ENCODE measurements around the gene HSD17B11.
"Not testable (repeated sequence)": the region's sequence is repeated elsewhere in the genome, so short reads cannot be mapped to it uniquely, and the experiment has no call there.

HSD17B11 gene

GRCh38 chr4:87403732-87404131 lies 12.7 kb upstream of the HSD17B11 start:
- DNase-seq: not testable (repeated sequence)

DNA sequence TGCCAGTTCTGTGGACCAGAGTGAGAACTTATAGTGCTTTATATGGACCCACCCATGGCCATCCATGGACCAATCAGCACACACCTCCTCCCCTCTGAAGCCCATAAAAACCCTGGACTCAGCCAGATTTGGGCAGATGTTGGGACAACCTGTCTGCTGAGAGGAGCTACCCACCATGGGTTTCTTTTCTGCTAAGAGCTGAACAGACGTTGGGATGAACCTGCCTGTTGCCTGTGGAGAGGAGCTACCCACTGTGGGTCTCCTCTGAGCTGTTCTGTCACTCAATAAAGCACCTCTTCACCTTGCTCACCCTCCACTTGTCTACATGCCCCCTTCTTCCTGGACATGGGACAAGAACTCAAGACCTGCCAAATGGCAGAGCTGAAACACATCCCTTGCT lies 9.0 kb upstream of the HSD17B11 start:
- DNase-seq: no peak

DNA sequence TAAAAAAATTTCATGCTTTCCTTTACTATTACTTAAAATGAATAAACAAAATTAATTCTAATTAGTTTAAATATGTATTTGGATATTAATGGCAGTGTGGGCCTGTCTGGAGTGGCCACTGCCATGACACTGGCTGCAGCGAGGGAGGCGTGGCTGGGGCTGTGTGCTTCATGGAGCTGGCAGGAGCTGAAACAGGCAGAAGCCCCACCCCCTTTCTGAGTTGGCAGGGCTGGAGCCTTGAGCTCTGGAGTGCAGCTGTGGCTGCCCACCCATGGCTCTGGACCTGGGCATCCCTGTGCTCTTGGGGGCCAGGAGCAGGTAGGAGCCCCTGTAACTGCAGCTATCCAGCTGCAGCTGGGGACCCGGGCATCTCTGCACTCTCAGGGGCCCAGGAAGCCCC lies 8.2 kb upstream of the HSD17B11 start:
- no peak for DNase-seq

DNA sequence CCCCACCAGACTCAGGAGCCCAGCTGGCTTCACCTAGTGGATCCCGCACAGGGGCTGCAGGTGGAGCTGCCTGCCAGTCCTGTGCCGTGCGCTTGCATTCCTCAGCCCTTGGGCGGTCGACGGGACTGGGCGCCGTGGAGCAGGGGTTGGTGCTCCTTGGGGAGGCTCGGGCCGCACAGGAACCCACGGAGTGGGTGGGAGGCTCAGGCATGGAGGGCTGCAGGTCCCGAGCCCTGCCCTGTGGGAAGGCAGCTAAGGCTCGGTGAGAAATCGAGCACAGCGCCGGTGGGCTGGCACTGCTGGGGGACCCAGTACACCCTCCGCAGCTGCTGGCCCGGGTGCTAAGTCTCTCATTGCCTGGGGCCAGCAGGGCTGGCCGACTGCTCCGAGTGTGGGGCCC lies 4.9 kb upstream of the HSD17B11 start:
- not testable (repeated sequence) for DNase-seq

GRCh38 chr4:87395073-87395472 lies 4.1 kb upstream of the HSD17B11 start:
- not testable (repeated sequence) for DNase-seq

DNA sequence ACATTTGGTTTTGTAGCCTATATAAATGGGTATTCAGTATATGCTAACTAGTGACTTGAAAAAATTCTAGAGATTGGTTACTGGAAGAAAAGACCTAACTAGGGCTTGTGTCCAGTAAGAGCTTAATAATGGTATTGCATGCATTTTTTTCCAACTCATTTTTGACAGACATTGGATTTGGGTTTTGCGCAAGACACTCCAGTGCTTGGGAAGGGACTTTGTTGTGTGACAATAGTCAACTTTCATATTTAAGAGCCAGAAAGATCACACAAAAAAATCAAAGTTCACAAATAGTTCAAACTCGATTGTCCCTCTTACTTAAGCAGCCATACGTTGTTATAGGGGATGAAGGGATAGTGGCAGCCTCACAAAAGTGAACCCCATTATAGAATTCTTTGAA lies 1.2 kb upstream of the HSD17B11 start:
- DNase-seq: no peak

- no peak for DNase-seq
Observed at GRCh38 chr4:87391576-87392054, 627 bp upstream of the HSD17B11 start.

- no peak for DNase-seq
Observed at GRCh38 chr4:87390551-87390890, 467 bp downstream of the HSD17B11 start.

DNA sequence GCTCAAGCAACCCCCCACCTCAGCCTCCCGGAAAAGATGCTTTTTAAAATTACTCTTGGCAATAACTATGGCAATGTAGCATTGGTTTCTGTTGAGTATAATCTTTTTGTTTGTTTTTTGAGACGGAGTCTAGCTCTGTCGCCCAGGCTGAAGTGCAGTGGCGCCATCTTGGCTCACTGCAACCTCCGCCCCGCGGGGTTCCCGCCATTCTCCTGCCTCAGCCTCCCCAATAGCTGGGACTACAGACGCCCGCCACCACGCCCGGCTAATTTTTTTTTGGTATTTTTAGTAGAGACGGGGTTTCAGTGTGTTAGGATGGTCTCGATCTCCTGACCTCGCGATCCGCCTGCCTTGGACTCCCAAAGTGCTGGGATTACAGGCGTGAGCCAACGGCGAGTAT lies 933 bp downstream of the HSD17B11 start:
- not testable (repeated sequence) for DNase-seq

DNA sequence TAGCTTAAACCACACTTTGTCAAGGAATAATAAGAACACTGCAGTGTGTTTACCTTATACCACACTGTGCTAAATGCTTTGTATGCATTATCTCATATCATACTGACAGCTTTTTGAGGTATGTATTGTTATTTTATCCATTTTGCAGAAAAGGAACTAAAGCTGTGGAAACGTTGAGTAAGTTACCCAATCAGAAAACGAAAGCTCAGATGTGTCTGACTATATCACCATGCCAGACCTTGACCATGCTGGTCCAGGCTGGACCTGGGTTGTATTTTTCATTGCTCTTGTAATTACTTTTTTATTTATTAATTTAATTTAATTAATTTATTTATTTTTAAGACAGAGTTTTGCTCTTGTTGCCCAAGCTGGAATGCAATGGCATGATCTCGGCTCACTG lies 2.1 kb downstream of the HSD17B11 start:
- no peak for DNase-seq

DNA sequence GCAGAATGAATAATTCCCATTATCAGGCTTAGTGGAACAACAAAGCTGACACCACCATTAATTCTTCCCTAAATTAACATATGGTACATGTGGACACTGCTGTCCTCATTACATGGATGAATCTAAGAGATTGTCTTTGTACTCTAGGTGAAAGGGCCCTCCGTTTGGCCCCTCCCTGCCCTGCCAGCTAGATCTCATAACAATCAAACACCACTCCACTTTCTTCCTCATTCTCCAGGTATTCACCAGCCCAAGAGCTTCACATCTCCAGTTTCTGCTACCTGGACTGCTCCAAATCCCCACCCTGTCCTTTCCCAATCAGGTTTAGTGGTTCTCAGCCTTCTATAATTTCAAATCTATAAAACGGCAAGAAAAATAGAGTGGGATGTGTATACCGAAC lies 3.8 kb downstream of the HSD17B11 start:
- no peak for DNase-seq

DNA sequence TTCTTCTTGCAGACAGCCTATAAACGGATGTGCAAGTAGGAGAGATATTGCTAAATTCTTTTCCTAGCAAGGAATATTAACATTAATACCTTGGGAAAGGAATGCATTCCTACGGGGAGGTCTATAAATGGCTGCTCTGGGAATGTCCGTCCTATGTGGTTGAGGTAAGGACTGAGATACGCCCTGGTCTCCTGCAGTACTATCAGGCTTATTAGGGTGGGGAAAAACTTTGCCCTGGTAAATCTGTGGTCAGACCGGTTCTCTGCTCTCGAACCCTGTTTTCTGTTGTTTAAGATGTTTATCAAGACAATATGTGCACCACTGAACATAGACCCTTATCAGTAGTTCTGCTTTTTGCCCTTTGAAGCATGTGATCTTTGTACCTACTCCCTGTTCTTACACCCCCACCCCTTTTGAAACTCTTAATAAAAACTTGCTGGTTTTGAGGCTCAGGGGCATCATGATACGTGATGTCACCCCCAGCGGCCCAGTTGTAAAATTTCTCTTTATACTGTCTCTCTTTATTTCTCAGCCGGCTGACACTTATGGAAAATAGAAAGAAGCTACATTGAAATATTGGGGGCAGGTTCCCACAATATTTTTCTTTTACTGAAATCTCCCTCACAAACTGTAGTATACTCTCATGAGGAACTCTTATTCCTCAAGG lies 6.4 kb downstream of the HSD17B11 start:
- DNase-seq: not testable (repeated sequence)

DNA sequence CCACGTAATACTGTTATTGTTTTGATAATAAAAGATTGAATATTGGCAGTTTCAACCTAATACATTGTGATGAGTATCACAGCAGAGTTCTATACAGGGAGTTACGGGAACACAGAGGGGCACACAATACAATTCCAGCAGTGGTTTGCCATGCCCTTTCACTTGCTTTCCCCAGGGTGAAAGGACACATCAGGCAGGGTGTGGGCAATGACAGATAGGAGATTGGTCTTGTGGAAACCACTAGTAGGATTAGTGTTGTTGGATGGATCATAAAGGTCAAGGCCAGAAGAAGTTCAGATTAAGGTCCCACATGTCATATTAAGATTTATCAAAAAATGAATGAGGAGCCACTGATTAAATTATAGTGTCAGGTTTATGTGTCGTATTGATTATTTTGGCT lies 8.1 kb downstream of the HSD17B11 start:
- no peak for DNase-seq

- DNase-seq: no peak
Observed at GRCh38 chr4:87382116-87382515, 8.9 kb downstream of the HSD17B11 start.

DNA sequence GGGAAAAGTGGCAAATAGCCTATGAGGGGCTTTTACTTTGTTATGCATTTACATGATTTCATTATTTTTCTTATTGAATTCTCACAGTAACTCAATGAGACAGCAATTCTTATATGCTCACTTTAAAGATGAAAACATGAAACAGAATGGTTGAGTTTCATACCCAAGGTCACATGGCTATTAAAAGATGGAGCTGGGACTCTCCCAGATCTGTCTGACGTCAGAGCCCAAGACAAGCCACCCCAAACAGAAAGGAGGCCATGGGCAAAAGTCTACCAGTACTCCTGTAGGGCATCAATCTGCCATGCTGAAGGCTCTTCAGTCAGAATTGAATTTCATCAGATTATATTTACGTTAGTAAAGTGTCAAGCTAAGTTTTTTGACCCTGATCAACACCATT lies 13.2 kb downstream of the HSD17B11 start:
- no peak for DNase-seq

DNA sequence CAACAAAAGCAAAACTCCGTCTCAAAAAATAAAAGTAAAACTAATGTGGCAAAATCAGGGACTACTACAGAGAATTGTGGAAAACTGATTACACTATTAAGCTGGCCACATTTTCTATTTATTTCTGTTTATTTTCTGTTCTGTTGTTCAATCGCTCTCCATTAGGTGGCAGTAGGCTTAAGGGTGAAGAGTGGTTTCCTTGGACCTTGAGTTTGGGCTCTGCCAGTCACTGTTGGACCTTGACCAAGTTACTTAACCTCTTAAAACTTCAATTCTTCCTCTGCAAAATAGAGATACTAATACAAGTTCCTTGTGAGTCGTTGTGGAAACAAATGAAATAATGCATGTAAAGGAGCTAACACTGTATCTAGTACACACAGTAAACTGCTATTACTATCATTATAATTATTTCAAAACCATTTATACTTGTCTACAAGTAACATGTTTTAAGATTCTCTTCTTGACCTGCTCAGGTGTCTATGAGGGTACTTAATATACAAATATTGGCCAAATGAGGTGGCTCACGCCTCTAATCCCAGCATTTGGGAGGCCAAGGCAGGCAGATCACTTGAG lies 15.2 kb downstream of the HSD17B11 start:
- no peak for DNase-seq

GRCh38 chr4:87370068-87370467 lies 20.9 kb downstream of the HSD17B11 start:
- DNase-seq: no peak

DNA sequence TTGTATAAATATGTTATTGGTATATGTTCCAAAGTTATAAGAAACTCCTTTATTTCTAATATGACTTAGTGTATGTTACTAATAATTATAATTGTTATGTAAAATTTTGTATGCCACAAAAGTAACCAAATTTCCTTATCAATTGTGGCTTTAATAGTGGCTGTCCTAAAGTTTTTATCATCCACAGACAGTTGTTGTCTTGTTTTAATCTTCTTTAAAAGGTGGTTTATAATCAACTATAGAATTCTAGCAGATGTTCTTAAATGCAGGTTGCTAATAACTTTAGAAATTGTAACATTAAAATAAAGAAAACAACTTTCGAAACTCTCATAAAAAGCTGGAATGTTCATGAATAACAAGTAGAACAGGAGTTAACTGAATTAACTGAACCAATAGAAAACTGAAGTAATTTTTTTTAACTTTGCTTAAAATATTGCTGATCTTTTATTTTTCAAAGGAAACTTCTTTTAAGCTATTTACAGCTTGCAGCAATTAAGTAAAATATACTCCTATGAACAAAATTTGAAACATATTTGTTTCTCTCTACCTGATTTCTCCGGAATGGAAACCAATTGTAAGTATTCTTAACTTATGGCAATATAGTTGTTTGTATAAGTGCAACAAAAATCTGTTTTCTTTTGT lies 24.3 kb downstream of the HSD17B11 start:
- DNase-seq: no peak

DNA sequence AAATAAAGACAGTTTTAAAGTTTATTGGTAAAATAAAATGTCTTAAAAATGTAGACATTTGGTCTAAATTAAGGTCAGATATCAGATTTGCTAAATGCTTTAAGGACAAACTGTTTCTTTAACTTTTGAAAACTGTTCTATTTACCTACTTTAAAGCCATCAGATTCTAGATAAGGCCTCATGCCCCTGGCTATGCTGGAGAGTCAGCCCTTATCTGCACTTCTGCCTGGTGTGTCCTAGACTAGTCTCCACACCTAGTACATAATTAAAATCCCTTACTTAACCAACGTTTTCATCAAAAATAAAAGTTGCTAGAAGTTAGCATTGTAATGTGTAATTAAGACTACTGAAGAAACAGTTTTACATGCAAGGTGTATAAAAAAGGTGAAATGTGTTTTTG lies 25.6 kb downstream of the HSD17B11 start:
- DNase-seq: no peak

DNA sequence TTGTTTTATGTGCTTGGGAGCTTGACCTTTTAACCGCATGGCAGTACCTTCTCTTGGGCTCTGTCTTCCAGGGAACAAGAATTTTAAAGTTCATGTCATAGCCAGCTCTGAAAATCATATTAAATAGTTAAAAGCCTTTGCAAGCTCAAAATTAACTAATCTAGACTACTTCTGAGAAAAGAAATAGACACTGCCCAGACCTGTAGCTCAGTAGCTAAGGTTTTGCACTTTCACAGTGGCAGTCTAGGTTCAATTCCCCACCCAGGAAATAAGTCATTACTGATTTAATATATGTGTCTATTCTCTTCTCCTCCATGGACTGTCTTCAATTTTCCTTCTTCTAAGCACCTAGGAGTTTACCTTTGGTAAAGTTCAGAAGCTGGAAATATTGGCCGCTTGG lies 27.4 kb downstream of the HSD17B11 start:
- no peak for DNase-seq

DNA sequence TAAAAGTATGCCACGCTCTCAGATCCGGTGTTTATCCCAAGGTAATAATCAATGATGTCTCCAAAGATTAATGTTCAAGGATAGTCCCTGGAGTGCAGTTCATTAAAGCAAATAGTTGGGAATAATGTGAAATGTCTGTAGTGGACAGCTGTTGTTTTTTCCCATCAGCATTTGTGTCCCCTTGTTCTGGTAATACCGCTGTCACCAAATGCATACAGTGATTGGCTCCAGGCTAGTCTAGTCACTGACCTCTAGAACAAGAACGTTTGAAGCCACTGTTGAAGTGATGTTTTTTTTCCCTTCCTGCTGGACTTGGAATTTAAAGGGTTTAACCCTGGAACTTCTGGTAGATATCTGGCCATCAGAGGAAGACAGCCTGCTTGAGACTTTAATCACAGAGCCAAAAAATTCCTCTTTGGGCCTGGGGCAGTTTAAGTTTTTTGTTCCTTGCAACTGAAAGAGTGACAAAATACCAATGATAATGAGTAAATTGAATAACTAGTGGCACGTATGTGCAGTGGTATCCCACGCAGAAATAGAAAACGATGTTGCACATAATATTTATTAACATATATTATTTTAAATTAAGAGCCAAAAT lies 30.6 kb downstream of the HSD17B11 start:
- no peak for DNase-seq

DNA sequence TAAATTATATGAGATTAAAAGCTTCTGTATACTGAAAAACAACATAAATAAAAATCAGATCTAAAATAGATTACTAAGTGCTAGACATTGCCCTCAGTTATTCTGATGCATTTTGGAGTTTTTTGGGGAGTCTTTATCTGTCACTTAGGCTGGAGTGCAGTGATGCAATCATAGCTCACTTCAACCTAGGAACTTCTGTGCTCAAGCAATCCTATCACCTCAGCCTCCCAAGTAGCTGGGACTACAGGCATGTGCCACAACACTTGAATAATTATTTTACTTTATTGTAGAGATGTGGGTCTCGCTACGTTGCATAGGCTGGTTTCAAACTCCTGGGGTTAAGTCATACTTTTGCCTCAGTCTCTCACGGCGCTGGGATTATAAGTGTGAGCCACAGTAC lies 31.7 kb downstream of the HSD17B11 start:
- DNase-seq: no peak

DNA sequence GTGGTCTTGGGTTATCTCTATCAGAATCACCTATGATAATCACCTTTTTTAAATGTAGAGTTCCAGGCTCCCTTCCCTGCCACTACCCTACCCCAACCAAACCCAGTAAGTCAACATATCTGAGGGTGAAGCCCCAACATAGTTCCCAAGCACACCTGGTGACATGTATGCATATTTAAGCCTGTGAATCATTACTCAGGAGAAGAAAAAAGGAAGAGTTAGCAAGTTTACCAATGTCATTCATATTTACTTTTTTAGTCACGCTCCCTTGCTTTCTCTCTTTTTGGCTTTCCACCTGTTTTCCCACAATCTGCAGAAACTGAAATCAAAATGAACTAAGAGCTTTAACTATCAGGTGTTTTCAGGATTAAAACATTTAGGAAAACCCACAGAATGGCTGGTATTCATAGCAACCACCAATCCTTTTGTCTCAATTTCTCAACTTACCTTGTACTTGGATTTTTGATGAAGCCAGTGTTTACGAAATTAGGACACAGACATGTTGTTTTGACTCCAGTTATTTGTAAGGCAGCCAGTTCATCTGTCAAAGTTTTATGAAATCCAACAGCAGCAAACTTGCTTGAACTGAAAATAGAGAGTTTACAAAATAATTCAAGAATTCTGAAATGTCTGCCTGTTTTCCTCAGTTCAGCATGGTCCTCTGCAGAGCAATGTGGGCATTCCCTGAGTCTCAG lies 34.0 kb downstream of the HSD17B11 start:
- no peak for DNase-seq

All from stimulated activated CD4-positive, alpha-beta T cell treated with anti-CD3 and anti-CD28 coated beads, Interleukin-2, amount 100 ng/mL, for 48 hours (primary cell).